H9 (cell line): ENCODE results near the gene LRRC42. TPM values are rescaled to one million over a fixed set of nuclear protein-coding genes. Genes with fewer than 3 reads are reported as not detected.

Experiments used
- DNase-seq: peaks from one replicate; pipeline ENCODE4 v3.0.0-alpha.2; 2017
- H2AFZ ChIP-seq: one replicate; pipeline ENCODE4 v1.6.1; 2013; ENCODE audit warnings: mild to moderate bottlenecking, low read length, control low read depth, moderate library complexity
- H2AK5ac ChIP-seq: 2 replicates; pipeline ENCODE4 v1.6.1; 2013; ENCODE audit warnings: low read length, control low read depth, mixed read lengths; ENCODE audit not compliant: insufficient read length
- H2BK120ac ChIP-seq: one replicate; pipeline ENCODE4 v1.6.1; 2013; ENCODE audit warnings: low read depth, mild to moderate bottlenecking, low read length, control low read depth, inconsistent platforms; ENCODE audit not compliant: poor library complexity, severe bottlenecking
- H2BK12ac ChIP-seq: 2 replicates; pipeline ENCODE4 v1.6.1; 2013; ENCODE audit warnings: low read length, control low read depth, mixed read lengths, low read depth; ENCODE audit not compliant: insufficient read length
- H2BK15ac ChIP-seq: 2 replicates; pipeline ENCODE4 v1.6.1; 2013; ENCODE audit warnings: low read depth, low read length, control low read depth
- H2BK20ac ChIP-seq: one replicate; pipeline ENCODE4 v1.6.1; 2013; ENCODE audit warnings: low read depth, mild to moderate bottlenecking, low read length, control low read depth, inconsistent platforms; ENCODE audit not compliant: poor library complexity, severe bottlenecking
- H2BK5ac ChIP-seq: 2 replicates; pipeline ENCODE4 v1.6.1; 2013; ENCODE audit warnings: low read length, control low read depth, mixed read lengths; ENCODE audit not compliant: insufficient read length
- H3K14ac ChIP-seq: 2 replicates; pipeline ENCODE4 v1.6.1; 2013; ENCODE audit warnings: low read length, control low read depth; ENCODE audit not compliant: insufficient read depth
- H3K18ac ChIP-seq: 2 replicates; pipeline ENCODE4 v1.6.1; 2013; ENCODE audit warnings: low read depth, mild to moderate bottlenecking, mixed read lengths, low read length, control low read depth; ENCODE audit not compliant: insufficient read length
- H3K23ac ChIP-seq: 2 replicates; pipeline ENCODE4 v1.6.1; 2013; ENCODE audit warnings: low read length, control low read depth, mixed read lengths, low read depth; ENCODE audit not compliant: insufficient read length
- H3K23me2 ChIP-seq: 2 replicates; pipeline ENCODE4 v1.6.1; 2013; ENCODE audit warnings: low read depth, mild to moderate bottlenecking, mixed read lengths, low read length, control low read depth; ENCODE audit not compliant: insufficient read length, poor library complexity, severe bottlenecking
- H3K27ac ChIP-seq: 2 replicates; pipeline ENCODE4 v1.5.1; 2013; ENCODE audit warnings: low read length, control low read depth, mixed read lengths, low read depth; ENCODE audit not compliant: insufficient read length
- H3K27me3 ChIP-seq: 2 replicates; pipeline ENCODE4 v1.6.1; 2013; ENCODE audit warnings: low read length, control low read depth, inconsistent platforms; ENCODE audit not compliant: insufficient read depth
- H3K4ac ChIP-seq: 2 replicates; pipeline ENCODE4 v1.6.1; 2013; ENCODE audit warnings: low read depth, mild to moderate bottlenecking, control low read depth, inconsistent platforms, low read length, moderate library complexity
- H3K4me1 ChIP-seq: 2 replicates; pipeline ENCODE4 v1.6.1; 2013; ENCODE audit warnings: low read length, control low read depth, inconsistent platforms; ENCODE audit not compliant: insufficient read depth
- H3K4me2 ChIP-seq: 2 replicates; pipeline ENCODE4 v1.6.1; 2013; ENCODE audit warnings: low read length, control low read depth, mixed read lengths; ENCODE audit not compliant: insufficient read length, insufficient read depth
- H3K56ac ChIP-seq: 2 replicates; pipeline ENCODE4 v1.6.1; 2013; ENCODE audit warnings: low read depth, mild to moderate bottlenecking, mixed read lengths, low read length, control low read depth; ENCODE audit not compliant: insufficient read length
- H3K79me1 ChIP-seq: 2 replicates; pipeline ENCODE4 v1.6.1; 2013; ENCODE audit warnings: low read depth, mild to moderate bottlenecking, moderate library complexity, low read length, control low read depth, inconsistent platforms; ENCODE audit not compliant: insufficient read depth, poor library complexity, severe bottlenecking
- H3K79me2 ChIP-seq: 2 replicates; pipeline ENCODE4 v1.6.1; 2013; ENCODE audit warnings: low read length, control low read depth, inconsistent platforms; ENCODE audit not compliant: insufficient read depth
- H3K9ac ChIP-seq: 2 replicates; pipeline ENCODE4 v1.6.1; 2013; ENCODE audit warnings: low read length, control low read depth, mixed read lengths; ENCODE audit not compliant: insufficient read length; ENCODE audit errors: extremely low read depth
- H3K9me3 ChIP-seq: one replicate; pipeline ENCODE4 v1.6.1; 2013; ENCODE audit warnings: low read depth, low read length, inconsistent platforms; ENCODE audit not compliant: control insufficient read depth
- H3T11ph ChIP-seq: one replicate; pipeline ENCODE4 v1.6.1; 2013; ENCODE audit warnings: mild to moderate bottlenecking, low read length, control low read depth, inconsistent platforms
- H4K20me1 ChIP-seq: one replicate; pipeline ENCODE4 v1.6.1; 2013; ENCODE audit not compliant: control insufficient read depth, insufficient read length, insufficient read depth
- H4K5ac ChIP-seq: 2 replicates; pipeline ENCODE4 v1.6.1; 2013; ENCODE audit warnings: low read depth, mild to moderate bottlenecking, mixed read lengths, low read length, control low read depth; ENCODE audit not compliant: insufficient read length
- H4K8ac ChIP-seq: replicated peaks from 2 replicates; pipeline ENCODE4 v1.6.1; 2013; ENCODE audit warnings: low read length, control low read depth, mixed read lengths, low read depth; ENCODE audit not compliant: insufficient read length
- H4K91ac ChIP-seq: 2 replicates; pipeline ENCODE4 v1.6.1; 2013; ENCODE audit warnings: low read depth, mild to moderate bottlenecking, moderate library complexity, mixed read lengths, low read length, control low read depth; ENCODE audit not compliant: insufficient read length
- H3K27ac Mint-ChIP-seq, 3 experiments: 2 replicates in 2 of 3; 3 replicates in 1 of 3; pipeline ENCODE4 v1.8.0; 2020 to 2021; ENCODE audit warnings: mixed read lengths in 3 of 3, mild to moderate bottlenecking in 1 of 3, moderate library complexity in 1 of 3
- H3K27me3 Mint-ChIP-seq: 2 replicates; pipeline ENCODE4 v1.8.0; 2021; ENCODE audit warnings: low read depth, mild to moderate bottlenecking, moderate library complexity, mixed read lengths
- H3K36me3 Mint-ChIP-seq, 3 experiments: 2 replicates in 2 of 3; 3 replicates in 1 of 3; pipeline ENCODE4 v1.8.0; 2020 to 2021; ENCODE audit warnings: low read depth in 3 of 3, mixed read lengths in 3 of 3; ENCODE audit not compliant: insufficient read depth in 1 of 3
- H3K4me1 Mint-ChIP-seq, 2 experiments: 2 replicates each; pipeline ENCODE4 v1.8.0; 2020; ENCODE audit warnings: mixed read lengths in 2 of 2
- H3K4me3 Mint-ChIP-seq, 2 experiments: 2 replicates in 1 of 2; 3 replicates in 1 of 2; pipeline ENCODE4 v1.8.0; 2020 to 2021; ENCODE audit warnings: mild to moderate bottlenecking in 2 of 2, mixed read lengths in 2 of 2, moderate library complexity in 1 of 2
- H3K9me3 Mint-ChIP-seq, 2 experiments: 2 replicates in 1 of 2; 3 replicates in 1 of 2; pipeline ENCODE4 v1.8.0; 2020; ENCODE audit warnings: mild to moderate bottlenecking in 2 of 2, mixed read lengths in 2 of 2, moderate library complexity in 1 of 2
- WGBS: extraction: QIAGEN DNeasy Blood & Tissue Kit; methylation state at CpG from one replicate; pipeline ENCODE4 v1.1.7; 2013; ENCODE audit warnings: missing lambda C conversion rate, low lambda C conversion rate, mixed read lengths; ENCODE audit not compliant: insufficient read length; ENCODE audit errors: extremely low coverage; 5-methylcytosine and 5-hydroxymethylcytosine counted together
- total RNA-seq: library from RNA; stranded (reverse); gene quantifications from 2 replicates; pipeline ENCODE4 v1.2.1, GENCODE V29; 2021
- TF ChIP-seq, protein P1 (sequence below): fragments of 200-600 bp; sonication (generic); conservative IDR thresholded peaks from 3 replicates; pipeline ENCODE4 v1.8.0; 2021; ENCODE audit warnings: antibody characterized with exemption, mild to moderate bottlenecking

The LRRC42 gene
- total RNA-seq, 1 experiment from 2014 or later, result 36.3 TPM

DNA sequence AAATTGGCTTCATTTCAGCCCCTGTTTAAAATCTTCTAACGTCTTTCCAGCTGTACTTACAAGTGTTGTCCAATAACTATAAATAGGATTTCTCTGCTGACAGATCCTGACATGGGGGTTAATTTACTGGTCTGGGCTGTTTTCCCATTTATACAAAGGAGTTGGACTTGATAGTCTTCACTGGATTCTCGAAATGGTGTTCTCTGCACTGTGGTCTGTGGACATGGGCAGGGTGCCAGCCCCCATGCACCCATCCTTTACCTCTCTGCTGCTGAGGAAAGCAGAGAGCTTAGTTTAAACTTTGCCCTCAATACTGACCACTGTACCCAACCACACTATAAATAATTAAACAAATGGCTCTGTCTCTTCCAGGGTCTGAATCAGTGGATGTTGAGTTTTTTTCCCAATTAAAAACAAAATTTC lies 46.9 kb upstream of the LRRC42 start:
- Histone ChIP-seq H3K23me2 (no peaks in the 10 kb centered on the region), H4K91ac (no peak overlapping the region), H3K79me2 (no peaks in the 10 kb centered on the region), H3K23ac (no peak overlapping the region), H2BK12ac (no peak overlapping the region), H3K9me3 (no peaks in the 10 kb centered on the region), H3K4me1 (no peaks in the 10 kb centered on the region), H2AK5ac (no peak overlapping the region), H2BK15ac (no peak overlapping the region), H3K14ac (no peak overlapping the region), H3K18ac (no peak overlapping the region), H3K4me2 (no peak overlapping the region), H3K27ac (no peak overlapping the region), H3K79me1 (no peaks in the 10 kb centered on the region), H2AFZ (no peak overlapping the region), H2BK120ac (no peak overlapping the region), H4K5ac (no peak overlapping the region), H3T11ph (no peak overlapping the region), H4K20me1 (no peaks in the 10 kb centered on the region), H3K4ac (no peak overlapping the region), H3K9ac (no peak overlapping the region), H3K56ac (no peak overlapping the region), H2BK5ac (no peak overlapping the region), H3K27me3 (no peaks in the 10 kb centered on the region), H2BK20ac (no peak overlapping the region), H4K8ac (no peak overlapping the region)
- Mint-ChIP-seq H3K4me1 (peaks cover 0 to under 1% of the 10 kb centered on the region in 2 experiments; a peak in 1 of 4 replicates), H3K27me3 (peaks cover 7% of the 10 kb centered on the region), H3K4me3 (no peak overlapping the region), H3K9me3 (no peaks in the 10 kb centered on the region), H3K27ac (no peak overlapping the region; a peak in 1 of 7 replicates), H3K36me3 (no peaks in the 10 kb centered on the region)
- no peak for DNase-seq
- TF ChIP-seq, protein P1, sequence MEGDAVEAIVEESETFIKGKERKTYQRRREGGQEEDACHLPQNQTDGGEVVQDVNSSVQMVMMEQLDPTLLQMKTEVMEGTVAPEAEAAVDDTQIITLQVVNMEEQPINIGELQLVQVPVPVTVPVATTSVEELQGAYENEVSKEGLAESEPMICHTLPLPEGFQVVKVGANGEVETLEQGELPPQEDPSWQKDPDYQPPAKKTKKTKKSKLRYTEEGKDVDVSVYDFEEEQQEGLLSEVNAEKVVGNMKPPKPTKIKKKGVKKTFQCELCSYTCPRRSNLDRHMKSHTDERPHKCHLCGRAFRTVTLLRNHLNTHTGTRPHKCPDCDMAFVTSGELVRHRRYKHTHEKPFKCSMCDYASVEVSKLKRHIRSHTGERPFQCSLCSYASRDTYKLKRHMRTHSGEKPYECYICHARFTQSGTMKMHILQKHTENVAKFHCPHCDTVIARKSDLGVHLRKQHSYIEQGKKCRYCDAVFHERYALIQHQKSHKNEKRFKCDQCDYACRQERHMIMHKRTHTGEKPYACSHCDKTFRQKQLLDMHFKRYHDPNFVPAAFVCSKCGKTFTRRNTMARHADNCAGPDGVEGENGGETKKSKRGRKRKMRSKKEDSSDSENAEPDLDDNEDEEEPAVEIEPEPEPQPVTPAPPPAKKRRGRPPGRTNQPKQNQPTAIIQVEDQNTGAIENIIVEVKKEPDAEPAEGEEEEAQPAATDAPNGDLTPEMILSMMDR, result no peak
- no CpG with 5 or more reads among the region's 2 CpGs for WGBS
